Caco-2 (cell line): ENCODE measurements around the gene HOXA5. TPM values are rescaled to one million over a fixed set of nuclear protein-coding genes. Genes with fewer than 3 reads are reported as not detected.

Source experiments
- BruUV-seq: library from RNA; stranded (reverse); fragments of 400-500 nt; replicated peaks from 2 replicates; lab custom pipeline; 2021; lab: Mats Ljungman, UMichigan
- CTCF ChIA-PET: fragments of 300-600 bp; sonication (Branson Sonifier 250); formaldehyde crosslinking; loops from one replicate; lab custom pipeline; 2022; ENCODE audit warnings: antibody characterized with exemption; lab: Charles Lee
- POLR2A ChIA-PET: fragments of 300-600 bp; sonication (Branson Sonifier 250); formaldehyde crosslinking; loops from one replicate; lab custom pipeline; 2022; ENCODE audit warnings: antibody characterized with exemption; lab: Charles Lee
- DNase-seq, 2 experiments: peaks; one replicate each; pipeline versions ENCODE4 v3.0.0 to v3.0.0-alpha.2; 2020 to 2022
- H3K27me3 ChIP-seq: replicated peaks from 2 replicates; pipeline ENCODE4 v1.6.0; 2011; ENCODE audit warnings: low read length; ENCODE audit not compliant: control insufficient read depth, insufficient read depth
- H3K36me3 ChIP-seq: 2 replicates; pipeline ENCODE4 v1.5.1; 2011; ENCODE audit warnings: low read length; ENCODE audit not compliant: control insufficient read depth, insufficient read depth
- H3K4me1 ChIP-seq: fragments of 250-450 bp; sonication (Bioruptor Pico); 2 replicates; pipeline ENCODE4 v1.5.1; 2020; ENCODE audit warnings: mild to moderate bottlenecking
- H3K4me3 ChIP-seq: 2 replicates; pipeline ENCODE4 v1.5.1; 2011; ENCODE audit warnings: low read depth, mild to moderate bottlenecking, control low read depth, low read length
- H3K9me3 ChIP-seq: fragments of 250-450 bp; sonication (Bioruptor Pico); 2 replicates; pipeline ENCODE4 v1.5.1; 2020; ENCODE audit warnings: mild to moderate bottlenecking, moderate library complexity
- H3K27ac Mint-ChIP-seq: one replicate; pipeline ENCODE4 v1.8.0; 2022; ENCODE audit warnings: mixed read lengths; ENCODE audit not compliant: unreplicated experiment
- H3K27me3 Mint-ChIP-seq: one replicate; pipeline ENCODE4 v1.8.0; 2022; ENCODE audit warnings: mixed read lengths; ENCODE audit not compliant: insufficient read depth, unreplicated experiment
- H3K36me3 Mint-ChIP-seq: one replicate; pipeline ENCODE4 v1.8.0; 2022; ENCODE audit warnings: mild to moderate bottlenecking, mixed read lengths; ENCODE audit not compliant: insufficient read depth, unreplicated experiment
- H3K4me1 Mint-ChIP-seq: one replicate; pipeline ENCODE4 v1.8.0; 2022; ENCODE audit warnings: low read depth, mixed read lengths; ENCODE audit not compliant: unreplicated experiment
- H3K4me3 Mint-ChIP-seq: one replicate; pipeline ENCODE4 v1.8.0; 2022; ENCODE audit warnings: mild to moderate bottlenecking, moderate library complexity, mixed read lengths; ENCODE audit not compliant: unreplicated experiment
- H3K9me3 Mint-ChIP-seq: one replicate; pipeline ENCODE4 v1.8.0; 2022; ENCODE audit warnings: mixed read lengths; ENCODE audit not compliant: unreplicated experiment
- CTCF ChIP-seq, 2 experiments: fragments of 200-600 bp in 1 of 2; IDR thresholded peaks; 1 replicate in 1 of 2; 2 replicates in 1 of 2; pipeline versions ENCODE4 v1.5.1 to v1.8.0; 2011 to 2022; ENCODE audit warnings: antibody characterized with exemption in 1 of 2, control low read depth in 1 of 2, inconsistent platforms in 1 of 2, low read depth in 1 of 2, low read length in 1 of 2, mild to moderate bottlenecking in 1 of 2, moderate library complexity in 1 of 2; ENCODE audit not compliant: insufficient read depth in 1 of 2, severe bottlenecking in 1 of 2, unreplicated experiment in 1 of 2
- intact Hi-C: fragments of 100-400 bp; cut with micrococcal nuclease; formaldehyde crosslinking; loops from one replicate; pipeline ENCODE4 v1.10.0; 2022; ENCODE audit not compliant: unreplicated experiment
- total RNA-seq: library from RNA; stranded (reverse); gene quantifications from 2 replicates; pipeline ENCODE4 v1.2.3, GENCODE V29; 2022

Gene HOXA5
- total RNA-seq, 1 experiment from 2014 or later, result 4.9 TPM

- ChIA-PET CTCF (no interaction called here), POLR2A (no interaction called here)
- DNase-seq, result no peak
- Histone ChIP-seq H3K4me3 (no peak overlapping the region), H3K9me3 (no peaks in the 10 kb centered on the region), H3K4me1 (peaks cover 4% of the 10 kb centered on the region), H3K27me3 (peaks cover 2% of the 10 kb centered on the region), H3K36me3 (no peaks in the 10 kb centered on the region)
- Mint-ChIP-seq H3K4me1 (no peaks in the 10 kb centered on the region), H3K9me3 (no peaks in the 10 kb centered on the region), H3K27me3 (no peaks in the 10 kb centered on the region), H3K27ac (no peak overlapping the region), H3K36me3 (no peaks in the 10 kb centered on the region), H3K4me3 (no peak overlapping the region)
- no TSS peak for BruUV-seq
- no peak for TF ChIP-seq CTCF (IDR thresholded peaks at IDR 0.05; ENCODE audit: insufficient read depth in 1 of 2, low read depth in 1 of 2, low read length in 1 of 2, severe bottlenecking in 1 of 2, unreplicated experiment in 1 of 2)
- intact Hi-C loops, result no loop called here
Measured at GRCh38 chr7:27177795-27178320, 34.4 kb upstream of the HOXA5 start.

GRCh38 chr7:27176962-27177794, 33.7 kb upstream of the HOXA5 start:
- ChIA-PET POLR2A (no interaction called here), CTCF (no interaction called here)
- peaks cover 2% of the 10 kb centered on the region for H3K36me3 Mint-ChIP-seq
- DNase-seq, result peak in 1 of 2 experiments; percentile 16
- no peak for TF ChIP-seq CTCF (IDR thresholded peaks at IDR 0.05; ENCODE audit: insufficient read depth in 1 of 2, low read depth in 1 of 2, low read length in 1 of 2, severe bottlenecking in 1 of 2, unreplicated experiment in 1 of 2)
- BruUV-seq, result no TSS peak
- no peak overlapping the region for H3K4me3 Mint-ChIP-seq
- H3K9me3 Mint-ChIP-seq, result no peaks in the 10 kb centered on the region
- H3K4me1 Mint-ChIP-seq, result peaks cover 2% of the 10 kb centered on the region
- H3K4me1 ChIP-seq, result peaks cover 8% of the 10 kb centered on the region
- no peaks in the 10 kb centered on the region for H3K36me3 ChIP-seq
- H3K27me3 ChIP-seq, result peaks cover 2% of the 10 kb centered on the region
- no peaks in the 10 kb centered on the region for H3K27me3 Mint-ChIP-seq
- intact Hi-C loops, result no loop called here
- H3K9me3 ChIP-seq, result no peaks in the 10 kb centered on the region
- H3K4me3 ChIP-seq, result no peak overlapping the region
- no peak overlapping the region for H3K27ac Mint-ChIP-seq

- Mint-ChIP-seq H3K36me3 (peaks cover 9% of the 10 kb centered on the region), H3K4me3 (no peak overlapping the region), H3K27ac (no peak overlapping the region), H3K4me1 (peaks cover 9% of the 10 kb centered on the region), H3K27me3 (no peaks in the 10 kb centered on the region), H3K9me3 (no peaks in the 10 kb centered on the region)
- POLR2A ChIA-PET, result no interaction called here
- Histone ChIP-seq H3K36me3 (no peaks in the 10 kb centered on the region), H3K4me1 (peaks cover 8% of the 10 kb centered on the region), H3K9me3 (no peaks in the 10 kb centered on the region), H3K27me3 (peaks cover 2% of the 10 kb centered on the region), H3K4me3 (no peak overlapping the region)
- peak in 1 of 2 experiments; percentile 22 for DNase-seq
- intact Hi-C loops, result no loop called here
- no TSS peak for BruUV-seq
- CTCF ChIA-PET, result no interaction called here
- no peak for TF ChIP-seq CTCF (IDR thresholded peaks at IDR 0.05; ENCODE audit: insufficient read depth in 1 of 2, low read depth in 1 of 2, low read length in 1 of 2, severe bottlenecking in 1 of 2, unreplicated experiment in 1 of 2)
Measured at GRCh38 chr7:27176524-27176845, 33.0 kb upstream of the HOXA5 start.
